ENCODE results near the gene NRIP1.

NRIP1 gene

GRCh38 chr21:15007716-15008296, 57.0 kb downstream of the NRIP1 start:
- no peak for DNase-seq (ENCODE audit: low read depth in 3 of 3)

GRCh38 chr21:15006594-15007230, 58.1 kb downstream of the NRIP1 start:
- DNase-seq (ENCODE audit: low read depth in 3 of 3): no peak

- DNase-seq (ENCODE audit: low read depth in 3 of 3): no peak
These were observed 59.4 kb downstream of the NRIP1 start for GRCh38 chr21:15005391-15005790.

- DNase-seq (ENCODE audit: low read depth in 3 of 3): no peak
These were observed 60.0 kb downstream of the NRIP1 start for GRCh38 chr21:15004721-15005370.

GRCh38 chr21:15003463-15004135, 61.2 kb downstream of the NRIP1 start:
- DNase-seq (ENCODE audit: low read depth in 3 of 3): no peak

- no peak for DNase-seq (ENCODE audit: low read depth in 3 of 3)
These were observed 62.8 kb downstream of the NRIP1 start for GRCh38 chr21:15001857-15002606.

GRCh38 chr21:15001113-15001512, 63.7 kb downstream of the NRIP1 start:
- no peak for DNase-seq (ENCODE audit: low read depth in 3 of 3)

GRCh38 chr21:15000081-15000480, 64.7 kb downstream of the NRIP1 start:
- DNase-seq (ENCODE audit: low read depth in 3 of 3): no peak

- DNase-seq (ENCODE audit: low read depth in 3 of 3): no peak
These were observed 66.0 kb downstream of the NRIP1 start for GRCh38 chr21:14998784-14999183.

GRCh38 chr21:14998336-14998735, 66.5 kb downstream of the NRIP1 start:
- DNase-seq (ENCODE audit: low read depth in 3 of 3): no peak

GRCh38 chr21:14995695-14996490, 68.9 kb downstream of the NRIP1 start:
- DNase-seq (ENCODE audit: low read depth in 3 of 3): no peak

- no peak for DNase-seq (ENCODE audit: low read depth in 3 of 3)
These were observed 69.6 kb downstream of the NRIP1 start for GRCh38 chr21:14995226-14995625.

GRCh38 chr21:14993115-14993514, 71.7 kb downstream of the NRIP1 start:
- no peak for DNase-seq (ENCODE audit: low read depth in 3 of 3)

GRCh38 chr21:14991957-14992356, 72.8 kb downstream of the NRIP1 start:
- DNase-seq (ENCODE audit: low read depth in 3 of 3): no peak

- no peak for DNase-seq (ENCODE audit: low read depth in 3 of 3)
These were observed 75.4 kb downstream of the NRIP1 start for GRCh38 chr21:14989359-14989758.

- DNase-seq (ENCODE audit: low read depth in 3 of 3): no peak
These were observed 76.0 kb downstream of the NRIP1 start for GRCh38 chr21:14988760-14989159.

GRCh38 chr21:14987370-14988170, 77.2 kb downstream of the NRIP1 start:
- no peak for DNase-seq (ENCODE audit: low read depth in 3 of 3)

GRCh38 chr21:14985306-14985705, 79.5 kb downstream of the NRIP1 start:
- no peak for DNase-seq (ENCODE audit: low read depth in 3 of 3)

GRCh38 chr21:14982336-14982735, 82.5 kb downstream of the NRIP1 start:
- no peak for DNase-seq (ENCODE audit: low read depth in 3 of 3)

- DNase-seq (ENCODE audit: low read depth in 3 of 3): no peak
These were observed 83.6 kb downstream of the NRIP1 start for GRCh38 chr21:14981246-14981645.
